H1 (cell line): ENCODE measurements around the gene RICTOR. TPM values are rescaled to one million over a fixed set of nuclear protein-coding genes. Genes with fewer than 3 reads are reported as not detected.

ENCODE experiments used
- CHD7 ChIP-seq: fragments of 300-600 bp; sonication (generic); IDR thresholded peaks from 2 replicates; pipeline ENCODE4 v1.7.1; 2012; ENCODE audit warnings: low read length, moderate library complexity, mild to moderate bottlenecking, inconsistent platforms; ENCODE audit not compliant: insufficient replicate concordance
- CREB1 ChIP-seq: IDR thresholded peaks from 2 replicates; pipeline ENCODE4 v1.6.1; 2012; ENCODE audit warnings: inconsistent platforms
- EGR1 ChIP-seq: IDR thresholded peaks from 2 replicates; pipeline ENCODE4 v1.6.1; 2011; ENCODE audit warnings: low read depth, low read length, borderline replicate concordance
- JUN ChIP-seq: IDR thresholded peaks from 2 replicates; pipeline ENCODE4 v1.6.1; 2011; ENCODE audit warnings: low read depth, mild to moderate bottlenecking, improper control_type of control experiment, low read length
- KDM5A ChIP-seq: fragments of 200-600 bp; IDR thresholded peaks from 2 replicates; pipeline ENCODE4 v1.7.1; 2012; ENCODE audit warnings: mild to moderate bottlenecking, low read length, inconsistent platforms, mixed read lengths
- MAFK ChIP-seq: IDR thresholded peaks from 2 replicates; pipeline ENCODE4 v1.6.1; 2012; ENCODE audit warnings: low read depth, mild to moderate bottlenecking, improper control_type of control experiment, low read length
- MAX ChIP-seq: IDR thresholded peaks from 2 replicates; pipeline ENCODE4 v1.6.1; 2012; ENCODE audit warnings: inconsistent platforms
- NRF1 ChIP-seq: IDR thresholded peaks from 2 replicates; pipeline ENCODE4 v1.6.1; 2011; ENCODE audit warnings: mild to moderate bottlenecking, low read depth, low read length, improper control_type of control experiment
- RBBP5 ChIP-seq: IDR thresholded peaks from 2 replicates; pipeline ENCODE4 v1.7.1; 2012; ENCODE audit warnings: low read depth, mild to moderate bottlenecking, inconsistent platforms, low read length, moderate library complexity, borderline replicate concordance
- SIN3A ChIP-seq, 2 experiments: IDR thresholded peaks in 1 of 2; conservative IDR thresholded peaks in 1 of 2; 2 replicates each; pipeline ENCODE4 v1.6.1; 2011 to 2012; ENCODE audit warnings: low read length in 2 of 2, improper control_type of control experiment in 1 of 2, low read depth in 1 of 2, mild to moderate bottlenecking in 1 of 2
- SIRT6 ChIP-seq: IDR thresholded peaks from one replicate; pipeline ENCODE4 v1.7.1; 2012; ENCODE audit warnings: low read length, inconsistent platforms
- SP1 ChIP-seq: IDR thresholded peaks from 2 replicates; pipeline ENCODE4 v1.6.1; 2011; ENCODE audit warnings: low read depth, low read length
- TCF12 ChIP-seq: IDR thresholded peaks from 2 replicates; pipeline ENCODE4 v1.6.1; 2011; ENCODE audit warnings: low read depth, mild to moderate bottlenecking, low read length
- polyA plus RNA-seq, 7 experiments: library from polyadenylated mRNA; depleted of rRNA in 3 of 7; stranded (reverse) in 5 of 7; unstranded in 2 of 7; fragments of >200 nt in 5 of 7; fragments of 200-250 nt in 2 of 7; gene quantifications; 1 replicate in 5 of 7; 2 replicates in 1 of 7; 4 replicates in 1 of 7; pipeline versions ENCODE4 v1.2.1 to v1.2.3, GENCODE V29; 2011 to 2013; ENCODE audit warnings: missing spikeins in 2 of 7, mixed read lengths in 2 of 7
- total RNA-seq: library from RNA; stranded (reverse); fragmentation: NEBNext Ultra II Directional; extraction: Animal tissue kit (Norgen Biotek cat#: 25700); gene quantifications from 2 replicates; pipeline ENCODE4 v1.2.1, GENCODE V29; 2021

Gene RICTOR
- total and polyA plus RNA-seq, 2 of the 8 experiments (the other 6 are each of a cell fraction or from before 2014, with no cell fraction given) = 4.3 to 26.6 TPM

- TF ChIP-seq CHD7 = no peak
- no peak for TF ChIP-seq JUN
- no peak for TF ChIP-seq EGR1
- no peak for TF ChIP-seq TCF12
- no peak for TF ChIP-seq RBBP5
- no peak for TF ChIP-seq MAFK
- no peak for TF ChIP-seq SIRT6
- TF ChIP-seq CREB1 = no peak
- TF ChIP-seq KDM5A = no peak
- TF ChIP-seq MAX = no peak
- no peak for TF ChIP-seq SIN3A (conservative IDR thresholded peaks at IDR 0.05 in 1 of 2, IDR thresholded peaks at IDR 0.05 in 1 of 2; ENCODE audit: low read depth in 1 of 2, low read length in 2 of 2)
- no peak for TF ChIP-seq SP1
- no peak for TF ChIP-seq NRF1
Observed at GRCh38 chr5:39108987-39109386, 34.8 kb upstream of the RICTOR start (continued).
